ENCODE measurements around the gene RAMP3.

DNA sequence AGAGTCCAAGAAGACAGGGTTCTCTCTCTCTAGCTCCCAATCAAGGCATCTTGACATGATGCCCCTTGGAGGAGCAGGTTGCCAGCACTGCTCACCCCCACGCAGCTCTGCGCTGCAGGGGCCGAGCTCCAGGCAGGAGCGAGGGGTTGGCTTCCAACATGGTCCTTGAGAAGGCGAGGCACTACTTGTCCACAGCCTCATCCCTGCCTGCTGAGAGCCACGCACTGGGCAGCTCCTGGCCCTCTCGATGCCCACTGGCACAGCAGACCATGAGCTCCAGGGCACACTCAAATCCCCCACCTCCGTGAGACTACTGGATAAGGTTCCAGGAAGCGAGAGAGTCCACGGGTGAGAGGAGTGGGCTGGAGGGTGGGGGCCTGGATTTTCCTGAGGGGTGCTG lies 31.1 kb downstream of the RAMP3 start:
- TF ChIP-seq, protein P1, sequence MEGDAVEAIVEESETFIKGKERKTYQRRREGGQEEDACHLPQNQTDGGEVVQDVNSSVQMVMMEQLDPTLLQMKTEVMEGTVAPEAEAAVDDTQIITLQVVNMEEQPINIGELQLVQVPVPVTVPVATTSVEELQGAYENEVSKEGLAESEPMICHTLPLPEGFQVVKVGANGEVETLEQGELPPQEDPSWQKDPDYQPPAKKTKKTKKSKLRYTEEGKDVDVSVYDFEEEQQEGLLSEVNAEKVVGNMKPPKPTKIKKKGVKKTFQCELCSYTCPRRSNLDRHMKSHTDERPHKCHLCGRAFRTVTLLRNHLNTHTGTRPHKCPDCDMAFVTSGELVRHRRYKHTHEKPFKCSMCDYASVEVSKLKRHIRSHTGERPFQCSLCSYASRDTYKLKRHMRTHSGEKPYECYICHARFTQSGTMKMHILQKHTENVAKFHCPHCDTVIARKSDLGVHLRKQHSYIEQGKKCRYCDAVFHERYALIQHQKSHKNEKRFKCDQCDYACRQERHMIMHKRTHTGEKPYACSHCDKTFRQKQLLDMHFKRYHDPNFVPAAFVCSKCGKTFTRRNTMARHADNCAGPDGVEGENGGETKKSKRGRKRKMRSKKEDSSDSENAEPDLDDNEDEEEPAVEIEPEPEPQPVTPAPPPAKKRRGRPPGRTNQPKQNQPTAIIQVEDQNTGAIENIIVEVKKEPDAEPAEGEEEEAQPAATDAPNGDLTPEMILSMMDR (conservative IDR thresholded peaks at IDR 0.05 in 1 of 2, IDR thresholded peaks at IDR 0.05 in 1 of 2; ENCODE audit: low read depth in 1 of 2, low read length in 2 of 2): no peak
- no peak for TF ChIP-seq EZH2 (IDR thresholded peaks at IDR 0.05; ENCODE audit: low read length, missing control alignments)

All from fibroblast of lung (primary cell).